LNCaP clone FGC (cell line): ENCODE results near the gene HES3.
"Not testable (repeated sequence)": the region's sequence is repeated elsewhere in the genome, so short reads cannot be mapped to it uniquely, and the experiment has no call there.

Experiments used
- DNase-seq: peaks from one replicate; pipeline ENCODE4 v3.0.0-alpha.2; 2011; ENCODE audit warnings: low read depth
- H3K4me3 ChIP-seq: 2 replicates; pipeline ENCODE4 v1.5.1; 2011; ENCODE audit warnings: mild to moderate bottlenecking, low read depth, low read length, control low read depth
- TF ChIP-seq, protein P1 (sequence below): IDR thresholded peaks from 2 replicates; pipeline ENCODE4 v1.5.1; 2012; ENCODE audit warnings: mild to moderate bottlenecking; ENCODE audit not compliant: control insufficient read depth, insufficient read depth; ENCODE audit errors: extremely low read depth

Gene HES3

DNA sequence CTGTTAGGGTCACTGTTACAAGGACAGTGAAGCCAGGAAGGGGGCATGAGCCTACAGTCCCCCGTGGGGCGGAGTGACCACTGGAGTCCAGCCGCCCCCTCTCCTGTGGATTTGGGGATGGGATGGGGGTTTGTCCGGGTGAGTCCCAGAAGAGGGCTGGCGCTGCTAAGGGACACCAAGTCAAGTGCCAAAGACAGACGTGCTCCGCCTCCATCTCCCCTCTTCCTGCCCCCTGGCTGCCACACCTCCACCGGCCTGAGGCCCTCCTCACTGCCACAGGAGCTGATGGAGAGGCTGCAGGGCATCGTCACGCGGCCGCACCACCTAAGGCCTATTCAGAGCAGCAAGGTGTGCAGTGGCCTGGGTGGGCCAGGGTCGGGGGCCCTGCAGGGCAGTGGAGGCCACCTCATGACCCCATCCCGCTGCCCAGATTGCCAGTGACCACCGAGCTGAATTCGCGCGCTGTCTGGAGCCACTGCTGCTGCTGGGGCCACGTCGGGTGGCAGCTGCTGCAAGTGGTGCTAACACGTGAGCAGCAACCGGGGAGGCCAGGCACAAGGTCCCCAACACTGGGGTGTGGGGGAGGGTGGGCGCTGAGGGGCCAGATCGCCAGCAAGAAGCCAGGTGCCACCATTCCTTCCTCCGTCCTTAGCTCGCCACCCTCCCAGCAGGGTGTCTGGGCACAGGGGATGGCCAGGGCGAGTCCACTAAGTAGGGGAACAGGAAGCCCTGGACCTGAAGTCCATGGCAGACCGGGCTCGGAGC lies 33.2 kb upstream of the HES3 start:
- DNase-seq, result no peak
- TF ChIP-seq, protein P1, sequence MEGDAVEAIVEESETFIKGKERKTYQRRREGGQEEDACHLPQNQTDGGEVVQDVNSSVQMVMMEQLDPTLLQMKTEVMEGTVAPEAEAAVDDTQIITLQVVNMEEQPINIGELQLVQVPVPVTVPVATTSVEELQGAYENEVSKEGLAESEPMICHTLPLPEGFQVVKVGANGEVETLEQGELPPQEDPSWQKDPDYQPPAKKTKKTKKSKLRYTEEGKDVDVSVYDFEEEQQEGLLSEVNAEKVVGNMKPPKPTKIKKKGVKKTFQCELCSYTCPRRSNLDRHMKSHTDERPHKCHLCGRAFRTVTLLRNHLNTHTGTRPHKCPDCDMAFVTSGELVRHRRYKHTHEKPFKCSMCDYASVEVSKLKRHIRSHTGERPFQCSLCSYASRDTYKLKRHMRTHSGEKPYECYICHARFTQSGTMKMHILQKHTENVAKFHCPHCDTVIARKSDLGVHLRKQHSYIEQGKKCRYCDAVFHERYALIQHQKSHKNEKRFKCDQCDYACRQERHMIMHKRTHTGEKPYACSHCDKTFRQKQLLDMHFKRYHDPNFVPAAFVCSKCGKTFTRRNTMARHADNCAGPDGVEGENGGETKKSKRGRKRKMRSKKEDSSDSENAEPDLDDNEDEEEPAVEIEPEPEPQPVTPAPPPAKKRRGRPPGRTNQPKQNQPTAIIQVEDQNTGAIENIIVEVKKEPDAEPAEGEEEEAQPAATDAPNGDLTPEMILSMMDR, result no peak
- no peak overlapping the region for H3K4me3 ChIP-seq

DNA sequence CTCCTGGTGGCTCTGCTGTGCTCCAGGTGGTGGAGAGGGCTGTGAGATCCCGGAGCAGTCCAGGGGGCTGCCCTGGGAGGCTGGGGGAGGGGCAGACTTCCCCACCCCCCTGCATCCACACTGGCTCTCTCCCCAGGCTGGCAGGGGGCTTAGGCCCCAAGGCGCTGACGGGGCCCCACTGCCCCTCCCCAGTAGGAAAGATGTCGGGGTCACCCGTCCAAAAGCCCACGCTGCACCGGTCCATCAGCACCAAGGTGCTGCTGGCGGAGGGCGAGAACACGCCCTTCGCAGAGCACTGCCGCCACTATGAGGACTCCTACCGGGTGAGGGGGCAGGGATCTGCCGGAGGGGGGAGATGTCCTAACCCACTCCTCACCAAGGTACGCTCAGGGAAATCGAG lies 32.2 kb upstream of the HES3 start:
- TF ChIP-seq, protein P1, result no peak
- no peak for DNase-seq
- H3K4me3 ChIP-seq, result no peak overlapping the region

DNA sequence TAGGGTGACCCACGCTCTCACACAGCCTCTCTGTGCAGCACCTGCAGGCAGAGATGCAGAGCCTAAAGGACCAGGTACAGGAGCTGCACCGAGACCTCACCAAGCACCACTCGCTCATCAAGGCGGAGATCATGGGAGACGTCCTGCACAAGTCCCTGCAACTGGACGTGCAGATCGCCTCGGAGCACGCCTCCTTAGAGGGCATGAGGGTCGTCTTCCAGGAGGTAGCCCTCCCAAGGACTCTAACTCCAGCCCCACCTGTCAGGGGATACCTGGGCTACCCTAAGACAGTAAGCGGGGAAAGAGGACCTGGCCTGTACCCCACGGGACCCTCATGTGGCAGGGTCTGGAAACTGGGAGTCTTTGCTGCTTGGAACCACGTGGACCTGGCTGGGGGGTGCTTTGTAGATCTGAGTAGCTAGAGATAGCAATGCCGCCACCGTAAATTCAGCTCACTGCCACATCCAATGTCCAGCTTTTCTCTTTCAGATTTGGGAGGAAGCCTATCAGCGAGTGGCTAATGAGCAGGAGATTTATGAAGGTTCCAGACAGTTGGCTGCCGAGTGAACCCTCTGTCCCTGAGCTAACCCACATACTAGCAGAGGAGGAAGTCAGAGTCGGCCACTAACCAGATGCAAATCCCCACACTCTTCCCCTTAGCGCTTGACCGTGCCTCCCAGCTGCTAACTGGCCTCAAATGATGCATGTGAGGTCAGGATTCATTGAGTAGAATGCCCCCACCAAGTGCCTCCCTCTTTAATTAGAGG lies 31.6 kb upstream of the HES3 start:
- TF ChIP-seq, protein P1, result no peak
- no peak for DNase-seq
- H3K4me3 ChIP-seq, result no peak overlapping the region

DNA sequence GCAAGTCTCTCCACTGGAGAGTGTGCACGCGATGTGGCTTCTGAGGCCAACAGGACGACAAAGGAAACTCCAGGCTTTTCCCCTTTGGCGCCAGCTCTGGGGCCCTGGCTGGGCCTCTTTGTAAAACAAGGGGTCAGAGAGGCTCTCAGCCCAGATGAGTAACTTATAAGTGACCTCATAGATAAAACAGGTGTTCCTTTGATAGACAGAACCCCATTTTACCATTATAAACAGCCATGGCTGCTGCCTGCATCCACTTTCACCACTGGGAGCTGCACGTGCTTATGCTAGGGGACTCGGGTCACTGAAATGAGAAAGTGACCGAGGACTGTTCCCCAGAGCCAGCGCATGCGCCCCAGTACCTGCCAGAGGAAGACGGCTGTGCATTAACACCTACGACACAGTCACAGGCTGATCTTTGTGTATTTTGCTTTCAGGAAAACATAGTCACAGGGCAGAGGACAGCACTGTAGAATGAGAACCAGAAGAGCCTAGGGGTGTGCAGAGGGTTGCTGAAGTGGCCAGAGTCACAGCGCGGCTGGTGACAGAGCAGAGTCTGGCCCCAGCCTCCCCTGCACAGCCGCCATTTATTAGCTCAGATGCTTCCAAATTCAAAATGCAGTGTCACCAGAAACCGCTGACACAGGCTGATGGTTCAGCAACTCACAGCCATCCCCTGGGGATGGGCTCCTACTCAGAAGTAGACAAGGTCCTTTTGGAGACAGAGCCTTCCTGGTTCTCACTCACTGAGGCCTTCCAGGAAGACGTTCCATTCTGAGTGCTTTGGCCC lies 25.4 kb upstream of the HES3 start:
- TF ChIP-seq, protein P1, result no peak
- no peak overlapping the region for H3K4me3 ChIP-seq
- no peak for DNase-seq

DNA sequence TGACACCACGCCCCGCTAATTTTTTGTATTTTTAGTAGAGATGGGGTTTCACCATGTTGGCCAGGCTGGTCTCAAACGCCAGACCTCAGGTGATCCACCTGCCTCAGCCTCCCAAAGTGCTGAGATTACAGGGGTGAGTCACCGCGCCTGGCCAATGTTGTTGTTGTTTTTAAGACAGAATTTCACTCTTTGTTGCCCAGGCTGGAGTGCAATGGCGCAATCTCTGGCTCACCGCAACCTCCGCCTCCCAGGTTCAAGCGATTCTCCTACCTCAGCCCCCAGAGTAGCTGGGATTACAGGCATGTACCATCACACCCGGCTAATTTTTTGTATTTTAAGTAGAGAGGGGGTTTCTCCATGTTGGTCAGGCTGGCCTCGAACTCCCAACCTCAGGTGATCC lies 24.3 kb upstream of the HES3 start:
- not testable (repeated sequence) for H3K4me3 ChIP-seq, DNase-seq

DNA sequence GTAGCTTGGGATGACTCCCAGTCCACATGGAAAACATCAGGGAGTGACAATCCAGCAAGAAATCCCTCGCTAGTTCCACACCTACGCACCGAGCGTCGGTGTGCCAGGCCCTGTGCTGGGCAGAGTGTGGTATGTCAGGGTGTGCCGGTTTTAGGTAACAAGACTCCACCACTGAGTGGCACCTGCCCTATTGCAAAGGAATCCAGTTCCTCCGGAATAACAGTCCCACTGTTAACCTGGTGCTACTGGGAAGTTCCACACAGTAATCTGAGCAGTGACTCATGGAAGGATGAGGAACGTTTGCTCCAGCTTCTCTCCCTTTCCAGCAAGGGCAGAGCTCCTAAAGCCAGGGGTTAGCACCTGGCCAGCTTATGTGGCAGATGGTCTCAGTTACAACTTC lies 23.7 kb upstream of the HES3 start:
- peak; percentile 45 for DNase-seq
- no peak overlapping the region for H3K4me3 ChIP-seq
- TF ChIP-seq, protein P1, result no peak

DNA sequence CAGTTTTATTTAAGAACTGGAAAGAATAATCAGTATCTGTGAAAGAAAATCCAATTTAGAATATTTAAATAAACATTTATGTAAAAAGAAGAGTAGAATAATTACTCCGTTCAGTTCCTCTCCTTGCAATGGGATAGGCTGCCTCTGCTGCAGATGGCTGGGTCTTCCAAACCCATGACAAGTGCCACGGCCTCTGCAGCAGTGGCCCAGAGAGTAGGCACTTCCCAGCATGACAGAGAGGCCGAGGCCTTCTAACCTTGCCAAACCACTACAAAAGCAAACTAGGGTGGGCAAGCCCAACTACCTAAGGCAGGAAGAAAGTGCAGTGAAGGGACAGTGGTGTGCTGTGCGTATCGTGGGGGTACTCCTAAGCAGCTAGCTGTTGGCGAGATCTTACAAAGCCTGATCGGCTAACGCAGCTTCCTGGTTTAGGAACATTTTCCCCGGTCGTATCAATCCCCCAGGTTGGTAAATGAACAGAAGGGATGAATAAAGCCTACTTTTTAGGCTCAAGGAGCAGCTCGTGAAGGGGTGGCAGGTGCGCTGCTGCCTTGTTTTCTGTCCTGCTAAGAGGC lies 22.7 kb upstream of the HES3 start:
- no peak overlapping the region for H3K4me3 ChIP-seq
- no peak for DNase-seq
- TF ChIP-seq, protein P1, result no peak
